Ishikawa (cell line): Measurements from ENCODE around the gene REPIN1.

Experiments used
- CEBPB ChIP-seq: IDR thresholded peaks from 2 replicates; pipeline ENCODE4 v1.6.1; 2012
- EP300 ChIP-seq: IDR thresholded peaks from 2 replicates; pipeline ENCODE4 v1.6.1; 2012; ENCODE audit warnings: borderline replicate concordance
- FOXM1 ChIP-seq: IDR thresholded peaks from 2 replicates; pipeline ENCODE4 v1.6.1; 2012; ENCODE audit warnings: low read depth, borderline replicate concordance
- MAX ChIP-seq: IDR thresholded peaks from 2 replicates; pipeline ENCODE4 v1.6.1; 2012
- NFIC ChIP-seq: IDR thresholded peaks from 2 replicates; pipeline ENCODE4 v1.6.1; 2012
- RAD21 ChIP-seq: IDR thresholded peaks from 2 replicates; pipeline ENCODE4 v1.6.1; 2012; ENCODE audit warnings: low read depth
- REST ChIP-seq: IDR thresholded peaks from 2 replicates; pipeline ENCODE4 v1.6.1; 2012; ENCODE audit warnings: low read depth, mild to moderate bottlenecking
- TAF1 ChIP-seq: IDR thresholded peaks from 2 replicates; pipeline ENCODE4 v1.6.1; 2012; ENCODE audit warnings: low read depth, mild to moderate bottlenecking
- TCF12 ChIP-seq: IDR thresholded peaks from 2 replicates; pipeline ENCODE4 v1.6.1; 2012; ENCODE audit warnings: low read depth
- TEAD4 ChIP-seq: IDR thresholded peaks from 2 replicates; pipeline ENCODE4 v1.6.1; 2012
- YY1 ChIP-seq: IDR thresholded peaks from 2 replicates; pipeline ENCODE4 v1.6.1; 2012; ENCODE audit warnings: low read depth

GRCh38 chr7:150411606-150412005 lies 43.0 kb downstream of the REPIN1 start:
- TF ChIP-seq RAD21 (no peak), CEBPB (no peak), NFIC (no peak), MAX (no peak), REST (no peak), TCF12 (no peak), EP300 (no peak), TAF1 (no peak), FOXM1 (no peak), TEAD4 (no peak), YY1 (no peak)
